HepG2 (cell line): ENCODE measurements around the gene SLC7A11. TPM values are rescaled to one million over a fixed set of nuclear protein-coding genes. Genes with fewer than 3 reads are reported as not detected.

Experiments
- CENPX ChIP-seq: sonication (generic); formaldehyde crosslinking; IDR thresholded peaks from 2 replicates; pipeline ENCODE4 v1.9.0; 2021; ENCODE audit warnings: mild to moderate bottlenecking, missing genetic modification reagents, moderate library complexity
- CSRNP1 ChIP-seq: sonication (generic); formaldehyde crosslinking; IDR thresholded peaks from 2 replicates; pipeline ENCODE4 v1.8.1; 2023; ENCODE audit warnings: mild to moderate bottlenecking, missing genetic modification reagents
- DNMT3B ChIP-seq: conservative IDR thresholded peaks from 2 replicates; pipeline ENCODE4 v1.6.1; 2016; ENCODE audit warnings: missing biosample characterization, control low read depth
- GABPA ChIP-seq, 2 experiments: IDR thresholded peaks; 2 replicates each; pipeline ENCODE4 v1.6.1; 2011 to 2016; ENCODE audit warnings: low read depth in 2 of 2, low read length in 1 of 2, missing biosample characterization in 1 of 2, missing genetic modification characterization in 1 of 2
- HES4 ChIP-seq: sonication (generic); formaldehyde crosslinking; IDR thresholded peaks from 2 replicates; pipeline ENCODE4 v1.9.0; 2021; ENCODE audit warnings: mild to moderate bottlenecking, missing genetic modification reagents, borderline replicate concordance
- RCOR2 ChIP-seq: IDR thresholded peaks from 2 replicates; pipeline ENCODE4 v1.6.1; 2016; ENCODE audit warnings: missing biosample characterization, missing genetic modification reagents
- SIN3A ChIP-seq: IDR thresholded peaks from 2 replicates; pipeline ENCODE4 v1.6.1; 2011; ENCODE audit warnings: low read depth, mild to moderate bottlenecking, control low read depth, low read length, borderline replicate concordance
- SSRP1 ChIP-seq: IDR thresholded peaks from 2 replicates; pipeline ENCODE4 v1.6.1; 2016; ENCODE audit warnings: control low read depth
- ZFAT ChIP-seq: sonication (generic); formaldehyde crosslinking; conservative IDR thresholded peaks from 2 replicates; pipeline ENCODE4 v1.8.1; 2023; ENCODE audit warnings: missing genetic modification reagents, inconsistent platforms
- ZGPAT ChIP-seq: IDR thresholded peaks from 2 replicates; pipeline ENCODE4 v1.6.1; 2016; ENCODE audit warnings: mild to moderate bottlenecking
- ZNF343 ChIP-seq: sonication (generic); formaldehyde crosslinking; IDR thresholded peaks from 2 replicates; pipeline ENCODE4 v1.4.0; 2020; ENCODE audit warnings: mild to moderate bottlenecking, missing genetic modification reagents
- ZNF713 ChIP-seq: sonication (generic); formaldehyde crosslinking; IDR thresholded peaks from 2 replicates; pipeline ENCODE4 v1.4.0; 2020; ENCODE audit warnings: mild to moderate bottlenecking, missing genetic modification reagents
- ZNF782 ChIP-seq: sonication (generic); formaldehyde crosslinking; IDR thresholded peaks from 2 replicates; pipeline ENCODE4 v1.4.0; 2020; ENCODE audit warnings: missing genetic modification reagents, mild to moderate bottlenecking, borderline replicate concordance
- polyA plus RNA-seq, 8 experiments: library from polyadenylated mRNA; depleted of rRNA in 3 of 8; stranded (reverse) in 7 of 8; unstranded in 1 of 8; fragments of >200 nt; fragmentation: Illumina TruSeq in 4 of 8; extraction: Trizol in 4 of 8; gene quantifications; 2 replicates each; pipeline versions ENCODE4 v1.2.1 to v1.2.3, GENCODE V29; 2011 to 2016; ENCODE audit warnings: low read depth in 4 of 8, missing spikeins in 1 of 8, mixed read lengths in 1 of 8; ENCODE audit not compliant: insufficient read depth in 1 of 8
- total RNA-seq, 5 experiments: library from RNA; depleted of rRNA; stranded (reverse); fragments of >200 nt; fragmentation: Illumina TruSeq; extraction: Trizol; gene quantifications; 2 replicates each; pipeline ENCODE4 v1.2.3, GENCODE V29; 2016; ENCODE audit warnings: low read depth in 1 of 5
- TF ChIP-seq, protein P1 (sequence below): sonication (generic); formaldehyde crosslinking; conservative IDR thresholded peaks from 2 replicates; pipeline ENCODE4 v1.4.0; 2020; ENCODE audit warnings: mild to moderate bottlenecking, missing genetic modification reagents, moderate library complexity
- TF ChIP-seq, protein P2 (sequence below): sonication (generic); formaldehyde crosslinking; IDR thresholded peaks from 2 replicates; pipeline ENCODE4 v1.5.0; 2020; ENCODE audit warnings: missing genetic modification reagents
- TF ChIP-seq, protein P3 (sequence below): sonication (generic); formaldehyde crosslinking; IDR thresholded peaks from 2 replicates; pipeline ENCODE4 v1.4.0; 2020; ENCODE audit warnings: missing genetic modification reagents

SLC7A11 gene
- total and polyA plus RNA-seq, 2 of the 13 experiments (the other 11 are each of a cell fraction or from before 2014, with no cell fraction given): 15.7 to 17.5 TPM

GRCh38 chr4:138241281-138242075 lies 671 bp downstream of the SLC7A11 start (continued):
- TF ChIP-seq, protein P1, sequence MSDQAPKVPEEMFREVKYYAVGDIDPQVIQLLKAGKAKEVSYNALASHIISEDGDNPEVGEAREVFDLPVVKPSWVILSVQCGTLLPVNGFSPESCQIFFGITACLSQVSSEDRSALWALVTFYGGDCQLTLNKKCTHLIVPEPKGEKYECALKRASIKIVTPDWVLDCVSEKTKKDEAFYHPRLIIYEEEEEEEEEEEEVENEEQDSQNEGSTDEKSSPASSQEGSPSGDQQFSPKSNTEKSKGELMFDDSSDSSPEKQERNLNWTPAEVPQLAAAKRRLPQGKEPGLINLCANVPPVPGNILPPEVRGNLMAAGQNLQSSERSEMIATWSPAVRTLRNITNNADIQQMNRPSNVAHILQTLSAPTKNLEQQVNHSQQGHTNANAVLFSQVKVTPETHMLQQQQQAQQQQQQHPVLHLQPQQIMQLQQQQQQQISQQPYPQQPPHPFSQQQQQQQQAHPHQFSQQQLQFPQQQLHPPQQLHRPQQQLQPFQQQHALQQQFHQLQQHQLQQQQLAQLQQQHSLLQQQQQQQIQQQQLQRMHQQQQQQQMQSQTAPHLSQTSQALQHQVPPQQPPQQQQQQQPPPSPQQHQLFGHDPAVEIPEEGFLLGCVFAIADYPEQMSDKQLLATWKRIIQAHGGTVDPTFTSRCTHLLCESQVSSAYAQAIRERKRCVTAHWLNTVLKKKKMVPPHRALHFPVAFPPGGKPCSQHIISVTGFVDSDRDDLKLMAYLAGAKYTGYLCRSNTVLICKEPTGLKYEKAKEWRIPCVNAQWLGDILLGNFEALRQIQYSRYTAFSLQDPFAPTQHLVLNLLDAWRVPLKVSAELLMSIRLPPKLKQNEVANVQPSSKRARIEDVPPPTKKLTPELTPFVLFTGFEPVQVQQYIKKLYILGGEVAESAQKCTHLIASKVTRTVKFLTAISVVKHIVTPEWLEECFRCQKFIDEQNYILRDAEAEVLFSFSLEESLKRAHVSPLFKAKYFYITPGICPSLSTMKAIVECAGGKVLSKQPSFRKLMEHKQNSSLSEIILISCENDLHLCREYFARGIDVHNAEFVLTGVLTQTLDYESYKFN (CRISPR knock-in tag): no peak
- TF ChIP-seq SSRP1 (CRISPR knock-in tag) (peak; percentile 94; the same call in 1 of the 2 replicates), CSRNP1 (CRISPR knock-in tag) (no peak), ZNF713 (CRISPR knock-in tag) (no peak), HES4 (0 out of 2 replicates have a peak, but pooled peaks have one; percentile 33), DNMT3B (CRISPR knock-in tag) (peak; percentile 89; the same call in 1 of the 2 replicates), GABPA (IDR thresholded peaks at IDR 0.05; ENCODE audit: low read depth, low read length) (no peak), GABPA (CRISPR knock-in tag; IDR thresholded peaks at IDR 0.05; ENCODE audit: low read depth) (no peak), ZFAT (CRISPR knock-in tag) (no peak), ZNF343 (CRISPR knock-in tag) (no peak), RCOR2 (CRISPR knock-in tag) (no peak), SIN3A (no peak; the same call in 1 of the 2 replicates), ZNF782 (CRISPR knock-in tag) (no peak), ZGPAT (CRISPR knock-in tag) (peak; percentile 10; the same call in 1 of the 2 replicates), CENPX (CRISPR knock-in tag) (no peak)
- TF ChIP-seq, protein P2, sequence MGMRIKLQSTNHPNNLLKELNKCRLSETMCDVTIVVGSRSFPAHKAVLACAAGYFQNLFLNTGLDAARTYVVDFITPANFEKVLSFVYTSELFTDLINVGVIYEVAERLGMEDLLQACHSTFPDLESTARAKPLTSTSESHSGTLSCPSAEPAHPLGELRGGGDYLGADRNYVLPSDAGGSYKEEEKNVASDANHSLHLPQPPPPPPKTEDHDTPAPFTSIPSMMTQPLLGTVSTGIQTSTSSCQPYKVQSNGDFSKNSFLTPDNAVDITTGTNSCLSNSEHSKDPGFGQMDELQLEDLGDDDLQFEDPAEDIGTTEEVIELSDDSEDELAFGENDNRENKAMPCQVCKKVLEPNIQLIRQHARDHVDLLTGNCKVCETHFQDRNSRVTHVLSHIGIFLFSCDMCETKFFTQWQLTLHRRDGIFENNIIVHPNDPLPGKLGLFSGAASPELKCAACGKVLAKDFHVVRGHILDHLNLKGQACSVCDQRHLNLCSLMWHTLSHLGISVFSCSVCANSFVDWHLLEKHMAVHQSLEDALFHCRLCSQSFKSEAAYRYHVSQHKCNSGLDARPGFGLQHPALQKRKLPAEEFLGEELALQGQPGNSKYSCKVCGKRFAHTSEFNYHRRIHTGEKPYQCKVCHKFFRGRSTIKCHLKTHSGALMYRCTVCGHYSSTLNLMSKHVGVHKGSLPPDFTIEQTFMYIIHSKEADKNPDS (CRISPR knock-in tag): no peak
- TF ChIP-seq, protein P3, sequence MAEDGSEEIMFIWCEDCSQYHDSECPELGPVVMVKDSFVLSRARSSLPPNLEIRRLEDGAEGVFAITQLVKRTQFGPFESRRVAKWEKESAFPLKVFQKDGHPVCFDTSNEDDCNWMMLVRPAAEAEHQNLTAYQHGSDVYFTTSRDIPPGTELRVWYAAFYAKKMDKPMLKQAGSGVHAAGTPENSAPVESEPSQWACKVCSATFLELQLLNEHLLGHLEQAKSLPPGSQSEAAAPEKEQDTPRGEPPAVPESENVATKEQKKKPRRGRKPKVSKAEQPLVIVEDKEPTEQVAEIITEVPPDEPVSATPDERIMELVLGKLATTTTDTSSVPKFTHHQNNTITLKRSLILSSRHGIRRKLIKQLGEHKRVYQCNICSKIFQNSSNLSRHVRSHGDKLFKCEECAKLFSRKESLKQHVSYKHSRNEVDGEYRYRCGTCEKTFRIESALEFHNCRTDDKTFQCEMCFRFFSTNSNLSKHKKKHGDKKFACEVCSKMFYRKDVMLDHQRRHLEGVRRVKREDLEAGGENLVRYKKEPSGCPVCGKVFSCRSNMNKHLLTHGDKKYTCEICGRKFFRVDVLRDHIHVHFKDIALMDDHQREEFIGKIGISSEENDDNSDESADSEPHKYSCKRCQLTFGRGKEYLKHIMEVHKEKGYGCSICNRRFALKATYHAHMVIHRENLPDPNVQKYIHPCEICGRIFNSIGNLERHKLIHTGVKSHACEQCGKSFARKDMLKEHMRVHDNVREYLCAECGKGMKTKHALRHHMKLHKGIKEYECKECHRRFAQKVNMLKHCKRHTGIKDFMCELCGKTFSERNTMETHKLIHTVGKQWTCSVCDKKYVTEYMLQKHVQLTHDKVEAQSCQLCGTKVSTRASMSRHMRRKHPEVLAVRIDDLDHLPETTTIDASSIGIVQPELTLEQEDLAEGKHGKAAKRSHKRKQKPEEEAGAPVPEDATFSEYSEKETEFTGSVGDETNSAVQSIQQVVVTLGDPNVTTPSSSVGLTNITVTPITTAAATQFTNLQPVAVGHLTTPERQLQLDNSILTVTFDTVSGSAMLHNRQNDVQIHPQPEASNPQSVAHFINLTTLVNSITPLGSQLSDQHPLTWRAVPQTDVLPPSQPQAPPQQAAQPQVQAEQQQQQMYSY (CRISPR knock-in tag): no peak
